Measurements from ENCODE around the gene DPP4. TPM values are rescaled to one million over a fixed set of nuclear protein-coding genes. Genes with fewer than 3 reads are reported as not detected.

DPP4 gene
- total RNA-seq, 1 experiment from 2014 or later: 27.6 TPM

DNA sequence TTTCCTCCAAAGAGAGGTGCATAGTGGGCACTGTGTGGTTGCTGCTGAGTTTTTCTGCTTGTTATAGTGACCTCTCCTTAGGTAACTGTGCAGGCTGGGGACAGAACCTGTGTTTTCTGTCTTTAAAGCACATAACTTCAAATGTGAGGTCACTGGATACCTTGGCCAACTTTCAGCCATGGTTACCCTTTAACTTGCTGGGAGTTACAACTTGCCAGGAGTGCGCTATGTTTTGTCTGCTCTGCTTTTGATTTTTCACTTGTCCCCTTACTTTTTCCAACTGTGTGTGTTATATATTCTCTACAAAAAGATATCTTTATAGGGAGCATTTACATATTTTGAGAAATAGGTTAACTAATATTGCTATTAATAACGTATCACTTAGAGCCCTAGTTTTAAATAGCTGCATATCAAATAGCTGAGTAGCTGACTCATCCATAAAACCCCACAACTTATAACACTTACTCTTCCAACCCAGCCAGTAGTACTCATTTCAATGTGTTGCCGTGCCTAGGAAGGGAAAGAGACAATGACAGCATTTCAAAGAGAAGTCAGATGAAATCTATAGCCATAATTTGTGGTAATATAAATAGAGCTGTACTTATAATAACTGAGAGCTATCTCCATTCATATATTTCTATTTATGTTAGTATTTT, 51.6 kb downstream of the DPP4 start:
- no peaks in the 10 kb centered on the region for H3K9me3 Mint-ChIP-seq (ENCODE audit: low read depth, unreplicated experiment)
- H3K27me3 Mint-ChIP-seq (ENCODE audit: unreplicated experiment): no peaks in the 10 kb centered on the region
- peaks cover 32% of the 10 kb centered on the region for H3K4me1 Mint-ChIP-seq (ENCODE audit: low read depth, unreplicated experiment)
- peak overlapping the region; percentile 12 for H3K27ac Mint-ChIP-seq (ENCODE audit: unreplicated experiment)
- peak; percentile 12 for DNase-seq
- H3K36me3 Mint-ChIP-seq (ENCODE audit: insufficient read depth, unreplicated experiment): peaks cover 5% of the 10 kb centered on the region
- no peak overlapping the region for H3K4me3 Mint-ChIP-seq (ENCODE audit: low read depth, unreplicated experiment)
- CTCF ChIA-PET: interaction anchor here (1.1 to 1.2 kb wide), 2 partner anchors 50 to 69 kb away, joined by 3 to 4 read pairs; no protein-coding TSS in a partner anchor
- intact Hi-C loops (cut with micrococcal nuclease; ENCODE audit: unreplicated experiment): loop anchor here (5.0 kb wide), 1 partner anchor 70 kb away; no protein-coding TSS in a partner anchor
- no peak for TF ChIP-seq CTCF (IDR thresholded peaks at IDR 0.05; ENCODE audit: unreplicated experiment)
- BruUV-seq (replicated peaks): no TSS peak

GRCh38 chr2:162021516-162022058, 52.4 kb downstream of the DPP4 start:
- peaks cover 32% of the 10 kb centered on the region for H3K4me1 Mint-ChIP-seq (ENCODE audit: low read depth, unreplicated experiment)
- no peak for DNase-seq
- no TSS peak for BruUV-seq (replicated peaks)
- TF ChIP-seq CTCF (IDR thresholded peaks at IDR 0.05; ENCODE audit: unreplicated experiment): no peak
- intact Hi-C loops (cut with micrococcal nuclease; ENCODE audit: unreplicated experiment): loop anchor here (5.0 kb wide), 1 partner anchor 71 kb away; no protein-coding TSS in a partner anchor
- CTCF ChIA-PET: no interaction called here
- peaks cover 5% of the 10 kb centered on the region for H3K36me3 Mint-ChIP-seq (ENCODE audit: insufficient read depth, unreplicated experiment)
- H3K27ac Mint-ChIP-seq (ENCODE audit: unreplicated experiment): no peak overlapping the region
- H3K9me3 Mint-ChIP-seq (ENCODE audit: low read depth, unreplicated experiment): no peaks in the 10 kb centered on the region
- H3K4me3 Mint-ChIP-seq (ENCODE audit: low read depth, unreplicated experiment): no peak overlapping the region
- no peaks in the 10 kb centered on the region for H3K27me3 Mint-ChIP-seq (ENCODE audit: unreplicated experiment)

- no peak overlapping the region for H3K27ac Mint-ChIP-seq (ENCODE audit: unreplicated experiment)
- no peak overlapping the region for H3K4me3 Mint-ChIP-seq (ENCODE audit: low read depth, unreplicated experiment)
- CTCF ChIA-PET: no interaction called here
These were observed 55.5 kb downstream of the DPP4 start for GRCh38 chr2:162018530-162018929.

DNA sequence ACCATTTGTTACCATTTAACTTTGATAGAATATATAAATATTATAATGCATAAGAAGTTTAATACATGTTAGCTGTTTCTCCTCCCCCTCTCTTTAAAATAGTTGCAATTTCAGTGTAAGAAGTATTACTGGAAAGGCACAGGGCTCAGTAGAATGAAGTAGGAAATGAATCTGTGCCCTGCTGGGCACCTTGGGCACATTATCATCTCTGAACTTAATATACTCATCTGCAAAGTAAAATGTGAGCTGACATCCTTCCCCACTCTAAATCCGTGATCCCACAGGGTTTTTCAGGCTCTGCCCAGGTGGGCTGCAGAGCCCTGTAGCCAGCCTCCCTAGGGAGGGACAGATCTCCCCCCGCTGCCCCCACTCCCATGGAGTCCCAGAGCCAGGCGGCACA, 56.8 kb downstream of the DPP4 start:
- CTCF ChIA-PET: no interaction called here
- DNase-seq: no peak
- Mint-ChIP-seq H3K27ac (ENCODE audit: unreplicated experiment) (no peak overlapping the region), H3K9me3 (ENCODE audit: low read depth, unreplicated experiment) (no peaks in the 10 kb centered on the region), H3K4me3 (ENCODE audit: low read depth, unreplicated experiment) (no peak overlapping the region), H3K36me3 (ENCODE audit: insufficient read depth, unreplicated experiment) (peaks cover 5% of the 10 kb centered on the region), H3K27me3 (ENCODE audit: unreplicated experiment) (no peaks in the 10 kb centered on the region), H3K4me1 (ENCODE audit: low read depth, unreplicated experiment) (peaks cover 8% of the 10 kb centered on the region)
- intact Hi-C loops (cut with micrococcal nuclease; ENCODE audit: unreplicated experiment): no loop called here
- no peak for TF ChIP-seq CTCF (IDR thresholded peaks at IDR 0.05; ENCODE audit: unreplicated experiment)
- no TSS peak for BruUV-seq (replicated peaks)

More at GRCh38 chr2:162018530-162018929, 55.5 kb downstream of the DPP4 start:
- TF ChIP-seq CTCF (IDR thresholded peaks at IDR 0.05; ENCODE audit: unreplicated experiment): no peak
- no peaks in the 10 kb centered on the region for H3K9me3 Mint-ChIP-seq (ENCODE audit: low read depth, unreplicated experiment)
- intact Hi-C loops (cut with micrococcal nuclease; ENCODE audit: unreplicated experiment): no loop called here
- BruUV-seq (replicated peaks): no TSS peak
- no peak for DNase-seq
- peaks cover 5% of the 10 kb centered on the region for H3K36me3 Mint-ChIP-seq (ENCODE audit: insufficient read depth, unreplicated experiment)
- peaks cover 21% of the 10 kb centered on the region for H3K4me1 Mint-ChIP-seq (ENCODE audit: low read depth, unreplicated experiment)
- no peaks in the 10 kb centered on the region for H3K27me3 Mint-ChIP-seq (ENCODE audit: unreplicated experiment)
